ENCODE results near the gene SNCA.

The SNCA gene

DNA sequence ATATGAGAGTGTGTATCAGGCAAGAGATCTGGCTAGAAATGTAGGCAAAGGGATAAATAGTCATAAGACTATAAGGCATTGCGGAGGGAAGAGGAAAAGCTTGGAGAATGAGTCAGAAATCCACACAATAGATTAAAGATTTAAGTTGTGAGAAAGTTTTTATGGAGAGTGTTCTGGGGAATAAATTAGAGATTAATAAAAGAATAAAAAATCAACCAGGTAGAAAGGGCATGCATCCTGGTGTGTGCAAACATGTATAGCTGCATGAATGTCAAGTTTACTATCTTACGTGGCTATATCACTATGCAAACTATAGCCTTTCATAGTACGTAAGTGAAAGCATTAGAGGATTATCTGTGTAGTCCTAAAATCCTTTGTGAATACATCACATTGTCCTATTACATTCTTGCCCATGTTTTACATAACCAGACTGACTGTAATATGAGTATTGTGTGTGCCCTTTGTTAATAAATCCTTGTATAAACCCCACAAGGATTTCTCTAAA, 36.9 kb downstream of the SNCA start:
- DNase-seq (ENCODE audit: low spot score): no peak
- TF ChIP-seq, protein P1, sequence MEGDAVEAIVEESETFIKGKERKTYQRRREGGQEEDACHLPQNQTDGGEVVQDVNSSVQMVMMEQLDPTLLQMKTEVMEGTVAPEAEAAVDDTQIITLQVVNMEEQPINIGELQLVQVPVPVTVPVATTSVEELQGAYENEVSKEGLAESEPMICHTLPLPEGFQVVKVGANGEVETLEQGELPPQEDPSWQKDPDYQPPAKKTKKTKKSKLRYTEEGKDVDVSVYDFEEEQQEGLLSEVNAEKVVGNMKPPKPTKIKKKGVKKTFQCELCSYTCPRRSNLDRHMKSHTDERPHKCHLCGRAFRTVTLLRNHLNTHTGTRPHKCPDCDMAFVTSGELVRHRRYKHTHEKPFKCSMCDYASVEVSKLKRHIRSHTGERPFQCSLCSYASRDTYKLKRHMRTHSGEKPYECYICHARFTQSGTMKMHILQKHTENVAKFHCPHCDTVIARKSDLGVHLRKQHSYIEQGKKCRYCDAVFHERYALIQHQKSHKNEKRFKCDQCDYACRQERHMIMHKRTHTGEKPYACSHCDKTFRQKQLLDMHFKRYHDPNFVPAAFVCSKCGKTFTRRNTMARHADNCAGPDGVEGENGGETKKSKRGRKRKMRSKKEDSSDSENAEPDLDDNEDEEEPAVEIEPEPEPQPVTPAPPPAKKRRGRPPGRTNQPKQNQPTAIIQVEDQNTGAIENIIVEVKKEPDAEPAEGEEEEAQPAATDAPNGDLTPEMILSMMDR (IDR thresholded peaks at IDR 0.05; ENCODE audit: extremely low read depth, missing control alignments): no peak

DNA sequence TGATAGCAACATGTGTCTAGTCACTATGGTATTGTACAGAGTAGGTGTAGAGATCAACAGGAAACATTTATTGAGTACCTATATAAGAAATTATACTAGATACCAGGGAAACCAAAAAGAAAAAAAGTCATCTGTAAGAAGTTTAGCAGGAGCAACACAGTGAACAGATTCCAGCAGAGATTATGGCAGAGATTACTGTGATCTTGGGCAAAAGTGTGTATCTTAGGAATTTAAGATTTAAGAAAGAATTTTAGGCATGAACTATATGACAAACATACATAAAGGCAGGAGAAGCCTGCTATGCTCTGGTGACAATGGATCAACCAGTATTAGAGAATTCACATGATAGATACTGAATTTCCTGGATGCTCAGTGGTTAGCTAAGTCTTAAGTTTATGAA, 37.9 kb downstream of the SNCA start:
- TF ChIP-seq, protein P1 (IDR thresholded peaks at IDR 0.05; ENCODE audit: extremely low read depth, missing control alignments): no peak
- no peak for DNase-seq (ENCODE audit: low spot score)

DNA sequence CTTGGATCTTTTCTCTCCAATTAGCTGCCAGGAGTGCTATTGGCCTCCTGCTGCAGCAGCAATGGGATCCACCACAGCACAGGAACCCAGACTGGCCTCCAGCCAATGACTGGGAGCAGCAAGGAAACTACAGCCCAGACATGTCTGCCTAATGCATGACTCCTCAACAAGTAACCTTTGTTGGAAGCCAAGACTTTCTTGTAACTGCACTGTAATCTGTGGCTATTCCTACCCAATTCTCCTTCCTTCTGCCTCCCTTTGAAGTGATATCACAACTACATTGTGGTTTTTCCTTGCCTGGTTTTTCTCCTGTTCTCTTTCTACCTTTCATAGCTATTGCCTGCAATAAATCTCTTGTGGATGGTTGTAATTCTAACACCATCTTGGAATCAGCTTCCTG, 39.8 kb downstream of the SNCA start:
- no peak for DNase-seq (ENCODE audit: low spot score)
- TF ChIP-seq, protein P1 (IDR thresholded peaks at IDR 0.05; ENCODE audit: extremely low read depth, missing control alignments): no peak

DNA sequence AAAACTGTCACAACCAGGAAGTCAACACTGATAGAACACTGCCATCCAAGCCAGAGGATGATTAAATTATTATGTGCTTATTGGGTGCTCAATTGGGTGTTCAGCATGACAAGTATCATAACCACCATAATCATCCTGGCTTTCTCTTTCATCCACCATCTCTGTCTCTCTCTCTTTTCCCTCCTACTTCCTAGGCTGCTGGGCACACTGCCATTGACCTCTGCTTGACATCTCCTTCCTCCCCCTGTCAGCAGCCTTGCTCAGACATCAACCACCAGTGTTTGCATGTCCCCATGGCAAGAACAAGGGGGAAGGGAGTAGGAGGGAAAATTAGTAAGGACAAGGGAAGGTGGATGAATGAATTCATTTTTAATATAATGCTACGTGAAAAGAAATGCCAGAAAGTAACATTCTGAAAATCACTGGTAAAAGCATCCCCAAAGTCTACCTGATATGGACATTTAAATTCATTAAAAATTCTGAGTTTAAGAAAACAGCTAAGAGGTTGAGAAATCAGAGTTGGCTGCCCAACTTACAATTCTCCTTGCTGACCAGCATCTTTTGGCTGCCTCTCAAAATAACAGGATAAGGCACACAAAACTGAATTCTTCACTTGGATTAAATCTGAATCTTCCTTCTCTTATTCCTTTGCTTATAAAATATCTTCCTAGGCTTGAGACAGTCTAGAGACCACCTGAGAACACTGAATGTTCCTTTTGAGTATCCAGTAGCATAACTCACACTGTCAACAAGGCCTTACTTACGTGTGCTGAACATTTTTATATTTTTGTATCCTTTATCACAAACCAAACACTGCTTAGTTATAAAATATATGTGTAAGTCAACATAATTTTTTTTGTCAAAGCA, 48.5 kb downstream of the SNCA start:
- no peak for DNase-seq (ENCODE audit: low spot score)
- TF ChIP-seq, protein P1 (IDR thresholded peaks at IDR 0.05; ENCODE audit: extremely low read depth, missing control alignments): no peak

DNA sequence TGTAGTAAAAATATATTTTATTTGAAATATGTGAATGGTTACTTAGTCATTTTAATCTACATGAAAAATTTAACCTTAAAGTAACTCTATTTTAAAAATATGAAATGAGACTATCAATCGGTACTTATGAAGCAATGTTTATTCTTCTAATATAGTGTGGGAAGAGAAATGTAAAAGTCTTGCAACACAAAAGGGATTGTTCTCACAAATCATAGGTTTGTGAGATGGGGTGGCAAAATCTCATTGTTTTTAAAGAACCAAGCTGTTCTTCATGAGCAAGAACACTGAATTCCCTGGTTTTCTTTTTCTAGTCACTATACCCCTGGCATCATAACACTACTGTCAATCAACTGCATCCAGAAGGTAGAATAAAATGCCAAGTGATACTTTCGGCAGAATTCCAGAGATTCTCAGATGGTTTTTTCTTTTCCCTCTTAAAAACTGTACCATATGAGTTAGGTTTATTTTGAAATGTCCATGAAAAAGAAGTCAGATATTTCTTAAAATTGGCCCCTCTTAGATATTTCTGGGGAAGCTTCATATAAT, 52.2 kb downstream of the SNCA start:
- DNase-seq (ENCODE audit: low spot score): no peak
- TF ChIP-seq, protein P1 (IDR thresholded peaks at IDR 0.05; ENCODE audit: extremely low read depth, missing control alignments): no peak

DNA sequence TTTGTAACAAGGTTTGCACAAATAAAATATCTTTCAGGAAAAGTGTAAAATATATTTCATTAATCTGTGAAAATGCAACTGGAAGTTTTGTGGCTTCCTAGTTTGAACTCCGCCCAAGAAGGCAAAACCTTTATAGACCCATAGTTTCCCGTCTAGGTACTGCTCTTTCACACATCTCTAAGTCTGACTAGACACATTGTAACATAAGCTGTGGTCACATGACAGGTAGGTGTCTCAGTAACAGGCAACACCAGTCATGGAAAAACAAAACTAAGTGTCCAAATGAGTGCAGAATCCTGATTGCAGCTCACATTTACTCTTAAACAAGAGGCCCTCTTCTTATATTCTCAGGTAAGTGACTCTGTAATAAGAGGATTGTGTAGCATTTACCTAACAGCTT, 55.6 kb downstream of the SNCA start:
- no peak for DNase-seq (ENCODE audit: low spot score)
- TF ChIP-seq, protein P1 (IDR thresholded peaks at IDR 0.05; ENCODE audit: extremely low read depth, missing control alignments): no peak

DNA sequence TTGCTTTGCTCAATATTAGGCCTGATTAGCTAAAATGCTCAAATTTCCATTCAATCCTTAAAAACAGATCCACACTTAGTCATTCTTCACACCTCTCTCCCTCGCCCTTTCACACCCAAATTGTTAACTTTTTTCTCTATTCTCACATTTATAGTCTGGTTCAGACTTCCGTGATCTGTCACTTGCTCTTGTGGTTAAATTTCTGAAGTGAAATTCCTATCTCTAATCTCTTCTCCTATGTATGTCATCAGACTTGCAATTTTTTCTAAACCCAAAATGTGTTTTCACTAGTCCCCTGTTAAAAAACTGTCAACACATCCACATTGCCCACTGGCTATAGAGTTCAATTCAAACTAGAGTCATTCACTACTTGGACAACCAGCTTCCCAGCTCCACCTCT, 63.2 kb downstream of the SNCA start:
- no peak for DNase-seq (ENCODE audit: low spot score)
- TF ChIP-seq, protein P1 (IDR thresholded peaks at IDR 0.05; ENCODE audit: extremely low read depth, missing control alignments): no peak
